HG03457 (cell line): ENCODE results near the gene PRPF8.
"Not testable (repeated sequence)": the region's sequence is repeated elsewhere in the genome, so short reads cannot be mapped to it uniquely, and the experiment has no call there.

Source experiments
- ATAC-seq: cut with Tn5 transposase; IDR thresholded peaks from one replicate; pipeline ENCODE4 v1.9.1; 2021; ENCODE audit warnings: moderate number of reproducible peaks; ENCODE audit not compliant: unreplicated experiment

PRPF8 gene

GRCh38 chr17:1695365-1695764 lies 10.7 kb upstream of the PRPF8 start:
- no peak for ATAC-seq

DNA sequence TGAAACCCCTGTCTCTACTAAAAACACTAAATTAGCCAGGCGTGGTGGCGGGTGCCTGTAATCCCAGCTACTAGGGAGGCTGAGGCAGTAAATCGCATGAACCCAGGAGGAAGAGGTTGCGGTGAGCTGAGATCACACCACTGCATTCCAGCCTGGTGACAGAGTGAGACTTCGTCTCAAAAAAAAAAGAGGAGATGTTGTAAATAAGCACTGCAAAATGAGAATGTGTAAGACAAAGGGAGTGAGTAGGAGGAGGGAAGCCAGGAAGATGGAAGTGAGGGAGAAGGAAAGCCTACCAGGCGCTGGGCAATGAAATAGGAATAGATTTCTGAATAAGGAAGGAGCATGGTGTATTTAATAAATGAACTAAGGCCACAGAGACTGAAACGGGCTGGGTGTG lies 8.7 kb upstream of the PRPF8 start:
- no peak for ATAC-seq

GRCh38 chr17:1690544-1691221 lies 6.0 kb upstream of the PRPF8 start:
- ATAC-seq, result no peak

DNA sequence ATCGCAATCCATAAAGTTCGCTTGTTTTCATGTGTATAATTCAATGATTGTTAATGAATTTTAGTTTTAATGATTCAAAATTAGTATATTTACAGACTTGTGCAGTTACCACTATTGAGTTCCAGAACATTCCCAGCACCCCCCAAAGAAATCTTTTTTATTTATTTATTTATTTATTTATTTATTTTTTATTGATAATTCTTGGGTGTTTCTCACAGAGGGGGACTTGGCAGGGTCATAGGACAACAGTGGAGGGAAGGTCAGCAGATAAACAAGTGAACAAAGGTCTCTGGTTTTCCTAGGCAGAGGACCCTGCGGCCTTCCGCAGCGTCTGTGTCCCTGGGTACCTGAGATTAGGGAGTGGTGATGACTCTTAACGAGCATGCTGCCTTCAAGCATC lies 3.7 kb upstream of the PRPF8 start:
- ATAC-seq, result not testable (repeated sequence)

GRCh38 chr17:1686086-1686485 lies 1.4 kb upstream of the PRPF8 start:
- no peak for ATAC-seq

DNA sequence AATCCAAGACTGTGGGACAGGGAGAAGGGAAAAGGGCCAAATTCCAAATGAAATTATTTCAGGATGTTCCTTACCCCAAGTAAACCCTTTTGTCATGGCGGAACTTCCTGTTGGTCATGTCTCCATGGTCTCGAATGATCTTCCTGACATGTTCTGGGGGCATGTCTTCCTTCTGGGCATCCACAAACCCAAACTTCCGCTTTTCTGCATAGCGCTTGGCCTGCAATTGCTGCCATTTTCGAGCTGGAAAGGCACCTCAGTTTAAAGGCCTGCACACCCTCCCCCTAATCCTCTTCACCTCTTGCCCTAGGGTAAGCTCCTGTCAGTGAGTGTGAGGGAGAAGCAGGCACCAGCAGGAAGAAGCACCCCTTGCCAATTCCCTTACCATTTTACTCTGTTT lies 1.2 kb downstream of the PRPF8 start:
- no peak for ATAC-seq

DNA sequence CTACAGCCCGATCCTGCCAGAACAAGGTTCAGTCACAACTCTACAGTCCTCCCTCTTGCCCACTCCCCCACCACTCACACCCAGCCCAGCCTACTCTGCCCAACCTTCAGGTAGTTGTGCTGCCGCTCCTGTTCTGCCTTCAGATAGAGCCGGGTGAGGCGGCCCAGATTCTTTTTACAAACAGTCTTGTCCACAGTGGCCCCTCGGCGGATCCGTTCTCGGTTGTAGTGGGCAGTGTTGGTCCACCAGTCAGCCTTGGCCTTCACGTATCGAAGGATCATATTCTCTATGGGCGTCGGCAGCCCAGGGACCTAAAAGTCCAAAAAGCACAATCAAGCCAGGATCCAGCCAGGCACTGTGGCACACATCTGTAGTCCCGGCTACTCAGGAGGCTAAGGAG lies 8.3 kb downstream of the PRPF8 start:
- ATAC-seq, result no peak

- ATAC-seq, result no peak
These were observed 11.5 kb downstream of the PRPF8 start for GRCh38 chr17:1673041-1673785.

GRCh38 chr17:1663934-1664333 lies 20.7 kb downstream of the PRPF8 start:
- not testable (repeated sequence) for ATAC-seq

DNA sequence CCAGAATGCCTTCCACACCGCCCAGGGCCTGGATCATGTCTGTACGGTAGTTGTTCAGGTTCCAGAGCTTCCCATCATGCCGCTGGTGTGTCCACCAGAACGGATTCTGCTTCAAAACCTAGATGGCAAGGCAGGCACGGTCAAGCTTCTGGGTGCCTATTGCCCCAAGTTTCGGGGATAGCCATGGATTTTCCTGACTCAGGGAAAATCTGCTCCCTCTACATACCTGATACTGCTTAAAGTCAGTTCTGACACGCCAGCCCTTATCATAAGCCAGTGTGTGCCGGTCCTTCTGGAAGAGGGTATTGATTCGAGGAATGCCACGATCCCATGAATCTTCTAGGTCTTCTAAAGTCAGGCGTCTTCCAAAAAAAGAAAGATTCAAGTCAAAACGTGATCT lies 23.6 kb downstream of the PRPF8 start:
- ATAC-seq, result no peak

GRCh38 chr17:1658100-1658499 lies 26.6 kb downstream of the PRPF8 start:
- ATAC-seq, result no peak

- ATAC-seq, result no peak
These were observed 30.9 kb downstream of the PRPF8 start for GRCh38 chr17:1653735-1654134.

GRCh38 chr17:1652794-1653193 lies 31.9 kb downstream of the PRPF8 start:
- ATAC-seq, result not testable (repeated sequence)

- ATAC-seq, result no peak
These were observed 33.2 kb downstream of the PRPF8 start for GRCh38 chr17:1651559-1651844.

GRCh38 chr17:1650731-1651558 lies 33.7 kb downstream of the PRPF8 start:
- no peak for ATAC-seq

- ATAC-seq, result no peak
These were observed 34.7 kb downstream of the PRPF8 start, which contains the start of gene RILP for GRCh38 chr17:1649844-1650501. Gene RILP, minus strand, starts transcription at chr17:1649866. Its CDS starts 62 bp downstream, at chr17:1649804.

DNA sequence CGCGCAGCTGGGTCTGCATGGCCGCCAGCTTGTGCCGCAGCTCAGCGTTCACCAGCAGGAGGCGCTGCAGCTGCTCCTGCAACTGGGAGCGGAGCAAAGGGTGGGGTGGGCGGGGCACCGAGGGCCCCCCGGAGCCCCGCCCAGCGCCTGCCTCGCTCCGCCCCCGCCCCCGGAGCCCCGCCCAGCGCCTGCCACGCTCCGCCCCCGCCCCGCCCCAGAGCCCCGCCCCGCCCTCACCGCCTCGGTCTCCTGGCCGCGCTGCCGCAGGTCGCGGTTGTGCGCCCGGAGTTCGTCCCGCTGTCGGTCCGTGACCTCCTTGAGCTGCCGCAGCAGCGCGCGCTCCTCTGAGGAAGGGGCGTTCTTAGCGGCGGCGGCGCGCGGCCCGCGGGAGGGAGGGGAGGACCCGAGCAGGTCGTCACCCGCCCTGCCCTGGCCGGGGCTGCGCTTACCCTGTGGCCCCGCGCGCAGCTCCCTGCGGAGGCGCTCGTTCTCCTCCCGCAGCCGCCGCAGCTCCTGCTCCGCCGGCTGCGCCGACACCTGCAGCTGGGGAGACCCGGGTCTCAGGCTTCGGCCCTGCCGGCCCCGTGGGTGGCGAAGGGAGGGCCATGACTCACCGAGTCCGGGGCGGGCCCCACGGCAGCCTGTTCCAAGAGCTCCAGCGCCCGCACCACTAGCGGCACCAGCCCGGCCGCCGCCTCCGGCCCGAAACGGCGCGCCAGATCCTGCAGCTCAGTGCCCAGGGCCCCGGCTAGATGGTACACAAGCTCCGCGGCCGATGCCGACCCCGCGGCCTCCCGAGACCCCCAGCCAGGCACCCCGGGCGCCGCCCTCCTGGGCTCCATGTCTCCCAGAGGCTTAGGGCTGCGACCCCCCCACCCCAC lies 35.5 kb downstream of the PRPF8 start:
- peak; percentile 52 for ATAC-seq

DNA sequence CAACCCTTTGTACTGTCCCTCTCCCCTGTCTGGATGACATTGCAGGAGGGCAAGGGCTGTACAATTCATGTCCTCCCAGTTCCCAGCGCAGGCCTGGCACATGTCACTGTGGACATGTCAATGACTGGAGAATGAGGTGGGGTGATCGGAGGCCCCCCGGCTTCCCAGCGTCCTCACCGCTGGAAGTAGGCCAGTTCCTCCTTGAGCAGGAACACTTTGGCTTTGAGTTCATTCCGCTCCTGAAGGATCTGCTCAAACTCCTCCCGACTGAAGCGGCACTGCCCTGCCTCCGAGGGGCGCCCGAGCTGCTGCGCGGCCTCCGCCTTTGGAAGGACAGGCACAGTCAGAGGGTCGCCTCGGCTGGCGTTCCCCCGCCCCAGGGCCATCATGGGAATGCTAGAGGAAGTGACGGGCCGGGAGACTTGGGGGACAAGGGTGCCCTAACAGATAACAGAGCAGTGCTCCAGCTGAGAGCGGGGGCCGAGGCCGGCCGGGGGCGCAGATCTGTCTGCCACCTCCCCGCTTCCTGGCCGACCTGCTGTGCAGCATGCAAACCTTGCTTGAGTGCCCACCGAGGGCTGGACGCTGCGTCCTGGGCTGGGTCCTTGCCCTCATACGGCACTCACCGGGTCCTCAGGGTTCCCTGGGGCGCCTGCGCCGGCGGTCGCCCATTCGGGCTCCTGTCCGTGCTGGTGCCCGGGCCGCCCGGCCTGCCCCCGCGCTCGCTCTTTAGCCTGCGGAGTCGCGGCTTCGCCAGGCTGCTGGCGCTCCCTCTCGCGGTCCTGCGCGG lies 36.3 kb downstream of the PRPF8 start:
- no peak for ATAC-seq

GRCh38 chr17:1647802-1648171 lies 36.9 kb downstream of the PRPF8 start:
- no peak for ATAC-seq
